Measurements from ENCODE around the gene NUP37.

- TF ChIP-seq CTCF (conservative IDR thresholded peaks at IDR 0.05; ENCODE audit: low read length): no peak
- TF ChIP-seq EZH2phosphoT487 (IDR thresholded peaks at IDR 0.05; ENCODE audit: borderline replicate concordance): no peak
Observed at GRCh38 chr12:102064476-102064875, 55.4 kb downstream of the NUP37 start.
